Suprapubic skin (tissue), 4 donors: Measurements from ENCODE around the gene RBMS1. TPM values are rescaled to one million over a fixed set of nuclear protein-coding genes. Genes with fewer than 3 reads are reported as not detected.

Source experiments
- DNase-seq, 2 donors: peaks; one replicate each; pipeline ENCODE4 v3.0.0-alpha.2; 2019; ENCODE audit warnings: low spot score in 2 of 2
- H3K27ac ChIP-seq: fragments of 200-600 bp; sonication (generic); one replicate; pipeline ENCODE4 v1.5.1; 2019
- H3K27me3 ChIP-seq: fragments of 200-600 bp; sonication (generic); one replicate; pipeline ENCODE4 v1.5.1; 2019
- H3K36me3 ChIP-seq: fragments of 200-600 bp; sonication (generic); one replicate; pipeline ENCODE4 v1.5.1; 2019
- H3K4me1 ChIP-seq: fragments of 200-600 bp; sonication (generic); one replicate; pipeline ENCODE4 v1.5.1; 2019
- H3K4me3 ChIP-seq: fragments of 200-600 bp; sonication (generic); one replicate; pipeline ENCODE4 v1.5.1; 2019; ENCODE audit warnings: mild to moderate bottlenecking
- H3K9me3 ChIP-seq: fragments of 200-600 bp; sonication (generic); one replicate; pipeline ENCODE4 v1.5.1; 2019
- CTCF ChIP-seq, 2 donors: fragments of 200-600 bp in 1 of 2; fragments of 450-650 bp in 1 of 2; sonication (generic) in 1 of 2; IDR thresholded peaks; one replicate each; pipeline ENCODE4 v1.5.1; 2016 to 2019; ENCODE audit warnings: antibody characterized with exemption in 2 of 2, mild to moderate bottlenecking in 1 of 2, moderate library complexity in 1 of 2
- EP300 ChIP-seq: sonication (generic); formaldehyde crosslinking; IDR thresholded peaks from one replicate; pipeline ENCODE4 v1.6.1; 2017; ENCODE audit warnings: antibody characterized with exemption
- POLR2A ChIP-seq, 2 donors: fragments of 450-650 bp; IDR thresholded peaks; one replicate each; pipeline ENCODE4 v1.6.1; 2017; ENCODE audit warnings: antibody characterized with exemption in 2 of 2, mild to moderate bottlenecking in 2 of 2, moderate library complexity in 2 of 2
- POLR2AphosphoS5 ChIP-seq, 3 donors: sonication (generic); formaldehyde crosslinking; IDR thresholded peaks; one replicate each; pipeline ENCODE4 v1.6.1; 2017; ENCODE audit warnings: antibody characterized with exemption in 3 of 3
- WGBS: methylation state at CpG from one replicate; pipeline ENCODE4 v1.1.5; 2018; 5-methylcytosine and 5-hydroxymethylcytosine counted together
- total RNA-seq, 4 donors: library from RNA; depleted of rRNA; stranded (reverse); fragments of >200 nt; gene quantifications; one replicate each; pipeline ENCODE4 v1.1.0, GENCODE V29; 2016

RBMS1 gene
- total RNA-seq, 4 donors from 2014 or later, result 55.7 to 92.2 (median 62.2) TPM

DNA sequence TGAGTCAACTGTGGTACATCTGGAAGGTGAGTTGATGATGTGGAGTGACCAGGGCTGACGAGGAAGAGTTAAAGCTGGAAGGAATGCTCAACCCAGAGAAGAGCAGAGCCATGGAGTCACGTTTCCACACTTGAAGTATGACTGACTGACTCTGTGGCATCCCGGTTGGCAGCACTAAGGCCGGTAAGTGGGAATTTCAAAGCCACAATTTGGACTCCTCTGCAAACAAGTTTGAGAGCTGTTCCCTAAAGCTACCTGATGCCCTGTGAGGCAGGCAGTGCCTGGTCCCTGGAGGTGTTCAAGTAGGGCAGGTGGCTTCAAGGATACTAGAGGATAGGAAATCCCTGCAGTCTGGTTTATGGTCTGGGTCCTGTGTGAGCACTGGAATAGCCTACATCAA is 224.2 kb downstream of the RBMS1 start:
- H3K27ac ChIP-seq, result peak overlapping the region; percentile 96
- no peak for DNase-seq
- H3K36me3 ChIP-seq, result peaks cover 11% of the 10 kb centered on the region
- H3K4me1 ChIP-seq, result peaks cover 25% of the 10 kb centered on the region
- TF ChIP-seq POLR2AphosphoS5 (IDR thresholded peaks at IDR 0.05) (no peak), POLR2A (IDR thresholded peaks at IDR 0.05) (no peak), CTCF (IDR thresholded peaks at IDR 0.05) (no peak)
- H3K27me3 ChIP-seq, result no peaks in the 10 kb centered on the region
- 34% methylated on average over 4 of the region's 4 CpGs for WGBS
- H3K4me3 ChIP-seq, result peak overlapping the region; percentile 50
- no peaks in the 10 kb centered on the region for H3K9me3 ChIP-seq

DNA sequence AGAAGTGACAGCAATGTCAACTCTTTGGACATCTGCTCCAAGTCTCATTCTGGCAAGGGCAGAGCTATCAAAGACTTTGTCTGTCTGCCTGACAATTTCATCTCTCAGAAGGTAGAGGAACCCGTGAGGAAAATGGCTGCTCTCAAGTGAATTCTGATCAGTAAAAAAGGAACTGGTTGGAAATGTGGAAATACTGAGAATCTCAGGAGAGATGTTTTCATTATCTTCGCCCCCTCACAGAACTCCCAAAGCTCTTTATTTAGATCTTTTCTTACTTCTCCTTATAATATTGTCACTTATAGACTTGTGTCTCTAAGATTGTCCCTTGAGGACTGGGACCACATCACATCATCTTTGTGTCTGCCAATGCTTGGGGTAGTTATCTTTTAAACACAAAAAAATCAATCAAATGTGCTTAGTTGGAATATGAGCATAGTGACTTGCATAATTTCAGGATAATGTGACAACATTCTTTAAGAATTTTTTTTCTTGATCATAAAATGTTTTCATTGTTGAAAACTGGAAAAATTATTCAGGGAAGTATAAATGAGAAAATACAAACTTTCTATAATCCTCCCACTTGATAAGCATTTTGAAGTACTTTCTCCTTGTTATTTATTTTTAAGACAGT is 225.3 kb downstream of the RBMS1 start:
- Histone ChIP-seq H3K27me3 (no peaks in the 10 kb centered on the region), H3K9me3 (no peaks in the 10 kb centered on the region), H3K36me3 (peaks cover 1% of the 10 kb centered on the region), H3K27ac (peak overlapping the region; percentile 96), H3K4me3 (no peak overlapping the region), H3K4me1 (peaks cover 25% of the 10 kb centered on the region)
- 72% methylated on average over 2 of the region's 2 CpGs for WGBS
- no peak for DNase-seq
- no peak for TF ChIP-seq CTCF (IDR thresholded peaks at IDR 0.05)
- no peak for TF ChIP-seq POLR2A (IDR thresholded peaks at IDR 0.05)

DNA sequence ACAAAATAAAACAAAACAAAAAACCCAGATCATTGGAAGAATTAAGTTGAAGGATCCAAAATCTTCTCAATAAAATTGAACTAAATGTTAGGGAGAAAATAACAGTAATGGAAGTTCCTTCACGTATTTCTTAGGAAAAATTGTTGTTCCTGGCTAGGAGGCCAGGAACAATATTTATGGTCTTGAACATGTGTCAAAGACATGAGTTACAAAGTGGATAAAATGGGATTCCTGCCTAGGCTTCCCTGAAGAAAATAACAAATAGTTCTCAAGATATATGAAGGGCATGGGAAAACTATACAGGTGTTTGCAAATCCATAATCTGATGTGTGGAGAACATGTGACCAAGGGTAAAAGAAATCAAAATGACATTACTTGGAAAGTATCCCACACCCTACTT is 225.9 kb downstream of the RBMS1 start:
- H3K4me1 ChIP-seq, result peaks cover 25% of the 10 kb centered on the region
- no peak overlapping the region for H3K4me3 ChIP-seq
- no peaks in the 10 kb centered on the region for H3K27me3 ChIP-seq
- DNase-seq, result no peak
- 65% methylated on average over 1 of the region's 1 CpG for WGBS
- TF ChIP-seq CTCF (IDR thresholded peaks at IDR 0.05) (no peak), EP300 (no peak), POLR2AphosphoS5 (IDR thresholded peaks at IDR 0.05) (no peak), POLR2A (IDR thresholded peaks at IDR 0.05) (no peak)
- no peak overlapping the region for H3K27ac ChIP-seq
- H3K36me3 ChIP-seq, result no peaks in the 10 kb centered on the region
- H3K9me3 ChIP-seq, result no peaks in the 10 kb centered on the region

DNA sequence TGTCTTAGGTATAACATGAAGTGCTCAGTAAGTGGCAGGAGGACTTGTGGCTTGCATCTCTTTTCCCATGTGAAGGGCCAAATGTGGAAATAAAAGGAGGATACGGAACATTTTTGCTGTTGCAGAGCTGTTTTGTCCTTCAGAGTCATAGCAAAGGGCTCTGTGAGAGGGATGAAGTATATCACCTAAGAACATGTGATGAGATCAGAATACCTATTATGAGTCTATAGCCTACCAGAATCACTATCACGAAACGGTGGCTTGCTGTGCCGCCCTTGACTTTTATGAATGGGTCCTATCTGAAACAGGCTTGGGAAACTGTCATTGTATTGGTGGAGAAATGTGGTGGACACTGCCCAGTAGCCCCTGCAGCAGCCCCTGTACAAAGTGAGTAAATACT is 226.6 kb downstream of the RBMS1 start:
- DNase-seq, result no peak
- WGBS, result 96% methylated on average over 4 of the region's 4 CpGs
- Histone ChIP-seq H3K27ac (no peak overlapping the region), H3K36me3 (no peaks in the 10 kb centered on the region), H3K27me3 (no peaks in the 10 kb centered on the region), H3K4me3 (no peak overlapping the region), H3K9me3 (no peaks in the 10 kb centered on the region), H3K4me1 (peaks cover 25% of the 10 kb centered on the region)
- TF ChIP-seq POLR2AphosphoS5 (IDR thresholded peaks at IDR 0.05) (no peak), POLR2A (IDR thresholded peaks at IDR 0.05) (no peak), CTCF (IDR thresholded peaks at IDR 0.05) (no peak), EP300 (no peak)

DNA sequence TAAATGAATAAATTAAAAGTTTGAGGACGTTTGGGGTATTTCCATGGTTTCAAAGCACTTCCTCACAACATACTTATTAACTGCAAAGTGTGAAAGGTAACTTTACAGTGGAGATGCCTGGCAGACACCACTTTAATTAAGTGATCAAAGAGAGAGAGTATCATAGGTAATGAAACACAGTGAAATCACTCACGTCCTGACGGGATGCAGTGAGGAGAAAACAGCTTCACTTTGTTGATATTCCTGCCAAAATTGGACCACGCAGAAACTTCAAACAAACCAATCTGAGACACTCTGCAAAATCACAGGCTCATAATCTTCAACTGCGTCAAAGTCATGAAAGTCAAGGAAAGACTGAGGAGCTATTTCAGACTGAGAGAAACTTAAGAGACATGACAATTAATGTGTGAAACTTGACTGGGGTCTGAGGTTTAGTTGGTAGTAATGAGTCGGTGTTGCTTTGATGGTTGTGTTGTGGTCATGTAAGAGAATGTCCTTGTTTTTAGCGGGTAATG is 227.5 kb downstream of the RBMS1 start:
- Histone ChIP-seq H3K27ac (no peak overlapping the region), H3K27me3 (no peaks in the 10 kb centered on the region), H3K4me1 (peaks cover 23% of the 10 kb centered on the region), H3K9me3 (no peaks in the 10 kb centered on the region), H3K4me3 (no peak overlapping the region), H3K36me3 (no peaks in the 10 kb centered on the region)
- TF ChIP-seq CTCF (IDR thresholded peaks at IDR 0.05) (no peak), POLR2A (IDR thresholded peaks at IDR 0.05) (no peak), EP300 (no peak), POLR2AphosphoS5 (IDR thresholded peaks at IDR 0.05) (no peak)
- no peak for DNase-seq
- WGBS, result 73% methylated on average over 7 of the region's 7 CpGs
